Activated T-helper 1 cell treated with anti-CD3 and anti-CD28 coated beads, Interleukin-12 subunit alpha, Interleukin-12 subunit beta, Interleukin-2, Interleukin-4 antibody, amounts not matched to agents 30 ng/mL and 10 ng/mL and 1 ng/mL, durations not matched to agents 14 hours and 24 hours and 36 hours (primary cell): Measurements from ENCODE around the gene MIOS. TPM values are rescaled to one million over a fixed set of nuclear protein-coding genes. Genes with fewer than 3 reads are reported as not detected.

Experiments used
- DNase-seq: peaks from one replicate; pipeline ENCODE4 v3.0.0; 2021; ENCODE audit warnings: low spot score
- H3K27ac Mint-ChIP-seq: one replicate; pipeline ENCODE4 v1.8.0; 2021; ENCODE audit warnings: mild to moderate bottlenecking, mixed read lengths
- H3K27me3 Mint-ChIP-seq: one replicate; pipeline ENCODE4 v1.8.0; 2022; ENCODE audit warnings: mild to moderate bottlenecking, moderate library complexity, mixed read lengths; ENCODE audit not compliant: insufficient read depth
- H3K36me3 Mint-ChIP-seq: one replicate; pipeline ENCODE4 v1.8.0; 2021; ENCODE audit warnings: low read depth, mixed read lengths
- H3K4me1 Mint-ChIP-seq: one replicate; pipeline ENCODE4 v1.8.0; 2021; ENCODE audit warnings: low read depth, mixed read lengths
- H3K4me3 Mint-ChIP-seq: one replicate; pipeline ENCODE4 v1.8.0; 2021; ENCODE audit warnings: mild to moderate bottlenecking, moderate library complexity, mixed read lengths
- H3K9me3 Mint-ChIP-seq: one replicate; pipeline ENCODE4 v1.8.0; 2021; ENCODE audit warnings: mixed read lengths
- intact Hi-C: fragments of 100-400 bp; cut with micrococcal nuclease; formaldehyde crosslinking; loops from one replicate; pipeline ENCODE4 v1.15.1; 2024
- total RNA-seq: library from RNA; stranded (reverse); gene quantifications from 2 replicates; pipeline ENCODE4 v1.2.3, GENCODE V29; 2022

The MIOS gene
- total RNA-seq, 1 donor from 2014 or later = 29.6 TPM

GRCh38 chr7:7576344-7576743 lies 9.7 kb downstream of the MIOS start:
- DNase-seq = no peak
- peaks cover 18% of the 10 kb centered on the region for H3K36me3 Mint-ChIP-seq
- no peaks in the 10 kb centered on the region for H3K9me3 Mint-ChIP-seq
- no peak overlapping the region for H3K4me3 Mint-ChIP-seq
- H3K27me3 Mint-ChIP-seq = no peaks in the 10 kb centered on the region
- intact Hi-C loops = no loop called here
- H3K4me1 Mint-ChIP-seq = peaks cover 7% of the 10 kb centered on the region
- no peak overlapping the region for H3K27ac Mint-ChIP-seq

GRCh38 chr7:7577888-7578287 lies 11.2 kb downstream of the MIOS start:
- DNase-seq = no peak
- intact Hi-C loops = no loop called here
- Mint-ChIP-seq H3K36me3 (peaks cover 15% of the 10 kb centered on the region), H3K27ac (no peak overlapping the region), H3K27me3 (no peaks in the 10 kb centered on the region), H3K4me3 (no peak overlapping the region), H3K4me1 (peaks cover 3% of the 10 kb centered on the region), H3K9me3 (no peaks in the 10 kb centered on the region)

DNA sequence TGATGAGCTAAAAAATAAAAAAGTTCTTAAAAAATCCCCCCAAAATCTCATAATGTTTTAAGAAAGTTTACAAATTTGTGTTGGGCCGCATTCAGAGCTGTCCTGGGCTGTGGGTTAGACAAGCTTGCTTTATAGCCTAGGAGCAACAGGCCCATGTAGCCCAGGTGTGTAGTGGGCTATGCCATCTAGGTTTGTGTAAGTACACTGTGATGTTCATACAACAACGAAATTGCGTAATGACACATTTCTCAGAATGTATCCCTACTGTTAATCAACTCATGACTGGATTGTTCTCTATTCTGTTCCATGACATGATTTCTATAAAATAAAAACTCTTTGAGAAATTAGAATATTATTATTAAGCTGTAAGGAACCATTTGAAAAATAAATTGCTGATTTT lies 13.0 kb downstream of the MIOS start:
- intact Hi-C loops = no loop called here
- Mint-ChIP-seq H3K27ac (no peak overlapping the region), H3K4me3 (no peak overlapping the region), H3K36me3 (peaks cover 4% of the 10 kb centered on the region), H3K27me3 (no peaks in the 10 kb centered on the region), H3K4me1 (no peaks in the 10 kb centered on the region), H3K9me3 (no peaks in the 10 kb centered on the region)
- DNase-seq = no peak

- Mint-ChIP-seq H3K4me1 (no peaks in the 10 kb centered on the region), H3K27ac (no peak overlapping the region), H3K36me3 (peaks cover 6% of the 10 kb centered on the region), H3K27me3 (no peaks in the 10 kb centered on the region), H3K9me3 (no peaks in the 10 kb centered on the region), H3K4me3 (no peak overlapping the region)
- DNase-seq = no peak
- intact Hi-C loops = no loop called here
Observed at GRCh38 chr7:7581531-7582179, 15.0 kb downstream of the MIOS start.

GRCh38 chr7:7582596-7582995 lies 15.9 kb downstream of the MIOS start:
- intact Hi-C loops = no loop called here
- no peaks in the 10 kb centered on the region for H3K9me3 Mint-ChIP-seq
- peaks cover 6% of the 10 kb centered on the region for H3K36me3 Mint-ChIP-seq

DNA sequence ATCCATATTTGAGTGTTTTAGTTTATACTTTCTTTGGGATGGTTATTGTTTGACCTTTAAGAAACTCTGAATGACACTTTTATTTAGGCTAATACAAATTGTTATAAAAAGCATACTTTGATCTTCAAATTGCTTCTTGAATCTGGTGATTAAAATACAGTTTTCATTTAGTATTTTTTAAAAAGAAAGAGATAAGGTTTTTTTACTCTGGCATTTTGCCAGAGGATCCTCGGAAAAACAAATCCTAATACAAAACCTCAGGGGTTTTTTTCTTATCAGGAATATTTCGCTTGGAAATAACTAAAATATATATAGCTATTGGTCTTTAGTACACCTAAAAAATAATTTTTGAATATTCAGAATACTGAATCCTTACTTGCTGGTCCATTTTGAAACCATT lies 17.0 kb downstream of the MIOS start:
- no peak overlapping the region for H3K4me3 Mint-ChIP-seq
- no peaks in the 10 kb centered on the region for H3K27me3 Mint-ChIP-seq
- H3K9me3 Mint-ChIP-seq = no peaks in the 10 kb centered on the region
- DNase-seq = no peak
- H3K27ac Mint-ChIP-seq = no peak overlapping the region
- peaks cover 7% of the 10 kb centered on the region for H3K36me3 Mint-ChIP-seq
- intact Hi-C loops = loop anchor here (2.0 kb wide), 1 partner anchor 15 kb away; no protein-coding TSS in a partner anchor
- H3K4me1 Mint-ChIP-seq = no peaks in the 10 kb centered on the region

More at GRCh38 chr7:7582596-7582995, 15.9 kb downstream of the MIOS start:
- no peaks in the 10 kb centered on the region for H3K27me3 Mint-ChIP-seq
- no peak for DNase-seq
- no peak overlapping the region for H3K4me3 Mint-ChIP-seq
- no peak overlapping the region for H3K27ac Mint-ChIP-seq
- no peaks in the 10 kb centered on the region for H3K4me1 Mint-ChIP-seq

- no peak for DNase-seq
- H3K4me1 Mint-ChIP-seq = no peaks in the 10 kb centered on the region
- no peaks in the 10 kb centered on the region for H3K27me3 Mint-ChIP-seq
- H3K36me3 Mint-ChIP-seq = peaks cover 6% of the 10 kb centered on the region
- H3K27ac Mint-ChIP-seq = no peak overlapping the region
- H3K9me3 Mint-ChIP-seq = no peaks in the 10 kb centered on the region
- intact Hi-C loops = loop anchor here (2.0 kb wide), 1 partner anchor 16 kb away; no protein-coding TSS in a partner anchor
- H3K4me3 Mint-ChIP-seq = no peak overlapping the region
Observed at GRCh38 chr7:7584653-7585052, 18.0 kb downstream of the MIOS start.

GRCh38 chr7:7585241-7585928 lies 18.7 kb downstream of the MIOS start:
- no peaks in the 10 kb centered on the region for H3K9me3 Mint-ChIP-seq
- no peak overlapping the region for H3K27ac Mint-ChIP-seq
- no peak for DNase-seq
- H3K27me3 Mint-ChIP-seq = no peaks in the 10 kb centered on the region
- intact Hi-C loops = loop anchor here (2.0 kb wide), 1 partner anchor 17 kb away; no protein-coding TSS in a partner anchor
- no peak overlapping the region for H3K4me3 Mint-ChIP-seq
- H3K4me1 Mint-ChIP-seq = no peaks in the 10 kb centered on the region
- H3K36me3 Mint-ChIP-seq = peaks cover 10% of the 10 kb centered on the region

- H3K4me1 Mint-ChIP-seq = no peaks in the 10 kb centered on the region
- H3K27me3 Mint-ChIP-seq = no peaks in the 10 kb centered on the region
- no peak overlapping the region for H3K4me3 Mint-ChIP-seq
- H3K27ac Mint-ChIP-seq = no peak overlapping the region
- no peaks in the 10 kb centered on the region for H3K9me3 Mint-ChIP-seq
- H3K36me3 Mint-ChIP-seq = peaks cover 18% of the 10 kb centered on the region
- intact Hi-C loops = loop anchor here (1.0 to 10.0 kb wide), 6 partner anchors 87 to 701 kb away; no protein-coding TSS in a partner anchor
- no peak for DNase-seq
Observed at GRCh38 chr7:7595451-7595850, 28.8 kb downstream of the MIOS start.

DNA sequence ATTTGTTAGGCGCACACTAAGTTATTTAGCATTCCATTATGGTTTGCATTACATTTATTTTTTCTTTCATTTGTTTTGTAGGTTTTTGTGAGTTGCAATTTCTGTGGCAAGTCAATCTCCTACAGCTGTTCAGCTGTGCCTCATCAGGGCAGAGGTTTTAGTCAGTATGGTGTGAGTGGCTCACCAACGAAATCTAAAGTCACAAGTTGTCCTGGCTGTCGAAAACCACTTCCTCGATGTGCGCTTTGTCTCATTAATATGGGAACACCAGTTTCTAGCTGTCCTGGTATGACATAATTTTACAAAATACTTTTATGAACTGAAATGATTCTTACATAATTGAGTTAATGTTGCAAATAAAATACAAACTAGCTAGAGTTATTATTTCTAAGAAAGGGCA lies 29.5 kb downstream of the MIOS start:
- H3K4me3 Mint-ChIP-seq = no peak overlapping the region
- H3K36me3 Mint-ChIP-seq = peaks cover 22% of the 10 kb centered on the region
- H3K9me3 Mint-ChIP-seq = peaks cover 7% of the 10 kb centered on the region
- H3K27ac Mint-ChIP-seq = no peak overlapping the region
- DNase-seq = no peak
- intact Hi-C loops = loop anchor here (5.0 to 10.0 kb wide), 3 partner anchors 86 to 596 kb away; no protein-coding TSS in a partner anchor
- no peaks in the 10 kb centered on the region for H3K4me1 Mint-ChIP-seq
- H3K27me3 Mint-ChIP-seq = no peaks in the 10 kb centered on the region

DNA sequence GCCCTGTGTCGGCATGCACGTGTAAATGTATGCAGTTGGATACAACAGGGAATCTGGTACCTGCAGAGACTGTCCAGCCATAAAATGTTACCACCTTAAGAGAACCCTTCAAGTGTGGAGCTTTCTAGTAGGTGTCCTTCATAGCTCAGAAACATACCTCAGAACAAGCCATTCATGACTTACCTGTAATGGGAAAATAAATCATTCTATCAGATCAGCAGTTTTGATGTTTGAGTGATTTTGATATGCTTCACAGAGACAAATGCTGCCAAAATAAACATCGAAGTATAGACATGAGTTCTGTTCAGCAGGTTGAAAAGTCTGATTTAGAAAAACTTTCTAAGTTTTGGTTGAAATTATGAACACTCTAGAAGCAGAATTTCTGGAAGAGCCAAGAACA lies 40.3 kb downstream of the MIOS start:
- Mint-ChIP-seq H3K27ac (no peak overlapping the region), H3K4me1 (no peaks in the 10 kb centered on the region), H3K36me3 (peaks cover 11% of the 10 kb centered on the region), H3K4me3 (no peak overlapping the region), H3K9me3 (no peaks in the 10 kb centered on the region), H3K27me3 (no peaks in the 10 kb centered on the region)
- DNase-seq = no peak
- intact Hi-C loops = no loop called here

DNA sequence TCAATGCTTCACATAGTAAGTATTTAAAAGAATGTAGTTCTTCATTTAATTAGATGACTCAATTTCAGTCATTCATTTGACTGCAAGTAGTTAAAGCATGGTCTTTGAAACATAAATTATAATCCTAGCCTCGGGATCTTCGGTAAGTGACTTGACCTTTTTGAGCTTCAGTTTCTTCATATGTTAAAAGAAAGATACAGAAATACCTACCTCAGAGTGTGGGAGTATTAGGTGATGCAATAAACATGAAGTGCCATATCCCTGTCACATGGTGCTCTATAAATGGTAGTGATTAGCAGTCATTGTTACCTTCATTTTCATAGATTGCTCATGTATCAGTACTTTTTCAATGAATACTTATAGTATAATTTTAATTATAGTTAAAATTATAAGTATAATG lies 42.6 kb downstream of the MIOS start:
- no peak overlapping the region for H3K27ac Mint-ChIP-seq
- no peaks in the 10 kb centered on the region for H3K4me1 Mint-ChIP-seq
- intact Hi-C loops = no loop called here
- DNase-seq = no peak
- H3K9me3 Mint-ChIP-seq = no peaks in the 10 kb centered on the region
- H3K4me3 Mint-ChIP-seq = no peak overlapping the region
- peaks cover 11% of the 10 kb centered on the region for H3K36me3 Mint-ChIP-seq
- no peaks in the 10 kb centered on the region for H3K27me3 Mint-ChIP-seq

- intact Hi-C loops = no loop called here
- H3K36me3 Mint-ChIP-seq = peaks cover 9% of the 10 kb centered on the region
Observed at GRCh38 chr7:7612519-7612918, 45.8 kb downstream of the MIOS start.

More at GRCh38 chr7:7612519-7612918, 45.8 kb downstream of the MIOS start:
- H3K4me1 Mint-ChIP-seq = peaks cover 6% of the 10 kb centered on the region
- DNase-seq = no peak
- no peaks in the 10 kb centered on the region for H3K27me3 Mint-ChIP-seq
- no peak overlapping the region for H3K4me3 Mint-ChIP-seq
- H3K27ac Mint-ChIP-seq = no peak overlapping the region
- no peaks in the 10 kb centered on the region for H3K9me3 Mint-ChIP-seq
